Measurements from ENCODE around the gene ARHGAP31. TPM values are rescaled to one million over a fixed set of nuclear protein-coding genes. Genes with fewer than 3 reads are reported as not detected.
"Not testable (repeated sequence)": the region's sequence is repeated elsewhere in the genome, so short reads cannot be mapped to it uniquely, and the experiment has no call there.

ARHGAP31 gene, protein sequence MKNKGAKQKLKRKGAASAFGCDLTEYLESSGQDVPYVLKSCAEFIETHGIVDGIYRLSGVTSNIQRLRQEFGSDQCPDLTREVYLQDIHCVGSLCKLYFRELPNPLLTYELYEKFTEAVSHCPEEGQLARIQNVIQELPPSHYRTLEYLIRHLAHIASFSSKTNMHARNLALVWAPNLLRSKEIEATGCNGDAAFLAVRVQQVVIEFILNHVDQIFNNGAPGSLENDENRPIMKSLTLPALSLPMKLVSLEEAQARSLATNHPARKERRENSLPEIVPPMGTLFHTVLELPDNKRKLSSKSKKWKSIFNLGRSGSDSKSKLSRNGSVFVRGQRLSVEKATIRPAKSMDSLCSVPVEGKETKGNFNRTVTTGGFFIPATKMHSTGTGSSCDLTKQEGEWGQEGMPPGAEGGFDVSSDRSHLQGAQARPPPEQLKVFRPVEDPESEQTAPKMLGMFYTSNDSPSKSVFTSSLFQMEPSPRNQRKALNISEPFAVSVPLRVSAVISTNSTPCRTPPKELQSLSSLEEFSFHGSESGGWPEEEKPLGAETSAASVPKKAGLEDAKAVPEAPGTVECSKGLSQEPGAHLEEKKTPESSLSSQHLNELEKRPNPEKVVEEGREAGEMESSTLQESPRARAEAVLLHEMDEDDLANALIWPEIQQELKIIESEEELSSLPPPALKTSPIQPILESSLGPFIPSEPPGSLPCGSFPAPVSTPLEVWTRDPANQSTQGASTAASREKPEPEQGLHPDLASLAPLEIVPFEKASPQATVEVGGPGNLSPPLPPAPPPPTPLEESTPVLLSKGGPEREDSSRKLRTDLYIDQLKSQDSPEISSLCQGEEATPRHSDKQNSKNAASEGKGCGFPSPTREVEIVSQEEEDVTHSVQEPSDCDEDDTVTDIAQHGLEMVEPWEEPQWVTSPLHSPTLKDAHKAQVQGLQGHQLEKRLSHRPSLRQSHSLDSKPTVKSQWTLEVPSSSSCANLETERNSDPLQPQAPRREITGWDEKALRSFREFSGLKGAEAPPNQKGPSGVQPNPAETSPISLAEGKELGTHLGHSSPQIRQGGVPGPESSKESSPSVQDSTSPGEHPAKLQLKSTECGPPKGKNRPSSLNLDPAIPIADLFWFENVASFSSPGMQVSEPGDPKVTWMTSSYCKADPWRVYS (N-terminal part only)
- 4.2 and 4.5 TPM in 2 replicates for total RNA-seq
- 23.1 TPM for polyA plus RNA-seq (2012)

DNA sequence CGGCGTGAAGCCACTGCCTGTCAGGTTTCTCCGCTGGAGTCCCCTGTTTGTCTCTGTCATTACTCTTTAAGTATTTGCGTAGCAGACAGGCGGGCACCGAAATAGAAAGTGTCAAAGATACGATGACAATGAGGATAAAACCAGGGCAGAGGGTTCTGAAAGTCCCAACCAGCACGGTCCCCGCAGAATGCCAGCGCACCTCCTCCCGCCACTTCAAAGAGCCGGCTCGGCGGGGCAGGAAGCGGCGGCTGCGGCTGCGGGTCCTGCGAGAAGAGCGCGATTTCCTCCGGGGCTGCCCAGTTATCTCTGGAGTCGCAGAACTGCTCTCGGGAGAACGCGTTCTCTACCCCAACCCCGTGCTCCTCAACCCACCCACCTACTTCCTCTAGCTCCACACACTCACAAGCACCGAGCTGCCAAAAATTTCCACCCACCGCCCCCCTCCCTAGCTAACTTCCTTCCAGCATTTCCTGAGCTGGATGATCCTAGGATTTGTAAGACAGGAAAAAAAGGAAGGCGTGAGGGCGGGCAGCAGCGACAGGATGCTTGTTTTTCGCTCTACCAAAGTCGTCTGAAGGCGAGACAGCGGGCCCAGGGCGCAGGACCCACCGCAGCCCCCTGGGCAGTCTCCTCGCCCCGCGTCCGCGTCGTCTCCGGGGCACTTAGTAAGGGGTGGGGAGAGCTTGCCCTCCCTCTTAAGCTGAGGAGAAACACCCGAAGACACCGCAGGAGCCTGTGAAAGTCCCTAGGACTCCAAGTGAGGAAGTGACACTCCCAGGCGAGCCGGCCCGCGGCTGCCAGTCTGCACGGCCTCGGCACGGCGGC is at the start of gene ARHGAP31:
Gene ARHGAP31, plus strand, starts transcription at position 513 of the 825 bp plus-strand sequence. CDS start 522 bp downstream, outside the sequence.
- DNase-seq (ENCODE audit: low read depth): peak; percentile 55

DNA sequence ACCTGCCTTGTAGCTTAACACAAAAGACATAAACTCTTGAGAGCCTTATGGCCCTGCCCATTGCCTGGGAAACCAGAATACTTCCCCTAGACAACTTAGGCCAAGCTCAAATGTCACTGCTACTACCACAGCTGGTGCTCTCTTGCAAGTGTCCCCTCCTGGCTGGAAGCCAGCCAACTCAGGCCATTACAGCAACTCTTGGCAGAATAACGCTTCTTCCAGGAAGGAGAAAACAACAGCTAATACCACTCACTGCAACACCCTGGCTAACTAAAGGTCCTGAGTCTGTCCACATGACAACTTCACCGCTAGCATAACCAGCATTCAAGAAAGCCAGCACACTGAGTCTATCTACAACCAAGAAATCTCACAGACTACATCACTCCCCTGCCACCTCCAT is 48.4 kb upstream of the ARHGAP31 start:
- peak; percentile 84 for DNase-seq (ENCODE audit: low read depth)

DNA sequence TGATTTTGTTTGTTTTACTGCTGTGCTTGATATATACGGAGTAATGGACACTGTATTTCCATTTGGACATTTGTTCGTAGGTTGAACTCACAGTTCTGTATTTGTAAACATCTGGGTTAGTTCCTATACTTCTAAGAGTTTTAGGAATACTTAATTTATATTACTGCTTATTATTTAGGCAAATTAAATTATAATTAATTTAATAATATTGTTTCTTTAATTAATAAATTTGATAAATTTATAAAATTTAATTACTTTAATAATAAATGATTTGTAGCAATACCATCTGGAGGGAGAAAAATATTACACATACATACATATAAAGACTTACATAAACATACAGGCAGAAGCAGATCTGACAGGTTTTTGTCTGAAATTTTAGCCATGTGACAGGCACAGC is 39.0 kb upstream of the ARHGAP31 start:
- DNase-seq (ENCODE audit: low read depth): no peak

DNA sequence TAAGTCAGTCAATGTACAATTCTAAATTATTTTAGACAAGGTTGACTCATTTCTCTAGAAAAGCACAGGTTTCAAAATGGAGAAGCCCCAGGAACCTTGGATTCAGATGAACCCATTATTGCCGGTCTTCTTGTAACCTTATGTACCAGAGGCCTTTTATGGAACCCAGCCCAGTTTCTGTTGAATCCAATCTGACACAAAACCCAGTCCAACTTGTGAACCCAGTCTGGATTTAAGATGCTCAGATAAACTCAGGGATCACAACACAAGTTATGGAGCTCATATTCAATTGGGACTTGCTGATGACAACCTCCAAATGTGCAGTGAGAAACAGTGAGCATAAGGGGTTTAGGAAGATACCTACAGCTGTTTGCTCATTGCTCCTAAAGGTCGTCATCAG is 37.1 kb upstream of the ARHGAP31 start:
- no peak for DNase-seq (ENCODE audit: low read depth)

DNA sequence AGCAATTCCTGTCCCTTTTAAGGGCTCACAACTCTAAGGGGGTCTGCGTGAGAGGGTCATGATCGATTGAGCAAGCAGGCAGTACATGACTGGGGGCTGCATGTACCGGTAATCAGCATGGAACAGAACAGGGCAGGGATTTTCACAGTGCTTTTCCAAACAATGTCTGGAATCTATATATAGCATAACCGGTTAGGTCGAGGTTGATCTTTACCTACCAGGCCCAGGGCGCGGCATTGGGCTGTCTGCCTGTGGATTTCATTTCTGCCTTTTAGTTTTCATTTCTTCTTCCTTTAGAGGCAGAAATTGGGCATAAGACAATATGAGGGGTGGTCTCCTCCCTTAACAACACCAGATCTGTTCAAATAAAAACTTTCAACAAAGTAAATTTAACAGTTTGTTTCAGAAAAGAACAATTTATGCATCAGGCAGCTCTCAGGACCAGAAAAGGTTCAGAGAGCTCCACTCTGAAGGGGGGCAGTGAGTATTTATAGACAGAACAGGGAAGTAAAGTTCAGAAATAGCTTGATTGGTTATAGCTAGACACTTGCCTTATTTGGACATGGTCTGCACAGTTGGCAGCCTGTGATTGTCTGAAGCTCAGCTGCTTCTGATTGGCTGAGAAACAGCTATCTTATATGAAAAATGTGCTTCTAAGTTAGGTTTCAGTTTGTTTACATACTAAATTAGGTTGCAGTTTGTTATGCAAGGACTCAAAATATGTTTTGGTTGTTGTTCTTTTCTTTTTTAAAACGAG is 36.4 kb upstream of the ARHGAP31 start:
- DNase-seq (ENCODE audit: low read depth): no peak

DNA sequence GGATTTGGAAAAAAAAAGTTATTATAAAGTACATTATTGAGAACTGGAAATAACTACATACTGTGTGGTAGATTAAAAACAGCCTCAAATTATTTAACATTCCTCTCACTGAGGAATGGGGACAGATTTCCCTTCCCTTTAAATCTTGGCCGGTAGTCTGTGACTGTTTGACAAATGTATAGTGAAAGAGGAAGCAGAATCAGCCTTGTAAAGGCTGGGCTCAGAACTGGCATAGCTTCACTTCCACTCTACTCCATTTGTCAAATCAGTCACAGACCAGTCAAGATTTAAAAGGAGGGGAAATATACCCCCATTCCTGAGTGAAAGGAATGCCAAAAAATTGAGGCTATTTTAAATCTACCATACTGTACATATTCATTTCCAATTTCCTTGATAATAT is 35.3 kb upstream of the ARHGAP31 start:
- DNase-seq (ENCODE audit: low read depth): no peak

DNA sequence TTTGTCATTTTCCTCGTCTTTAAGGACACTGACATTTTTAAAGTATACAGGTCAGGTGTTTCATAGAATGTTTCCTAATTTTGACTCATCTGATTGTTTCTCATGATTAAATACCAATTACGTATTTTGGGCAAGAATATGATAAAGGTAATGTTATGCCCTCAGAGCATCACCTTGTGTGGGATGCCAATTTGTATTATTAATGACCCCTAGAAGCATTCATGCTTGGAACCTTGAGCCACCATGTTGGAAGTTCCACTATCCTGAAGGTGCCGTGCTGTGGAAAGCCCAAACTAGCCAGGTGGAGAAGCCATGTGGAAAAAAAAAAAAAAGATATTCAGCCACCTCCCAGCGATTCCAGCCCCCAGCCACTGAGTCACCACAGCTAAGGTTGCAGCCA is 34.4 kb upstream of the ARHGAP31 start:
- DNase-seq (ENCODE audit: low read depth): no peak

DNA sequence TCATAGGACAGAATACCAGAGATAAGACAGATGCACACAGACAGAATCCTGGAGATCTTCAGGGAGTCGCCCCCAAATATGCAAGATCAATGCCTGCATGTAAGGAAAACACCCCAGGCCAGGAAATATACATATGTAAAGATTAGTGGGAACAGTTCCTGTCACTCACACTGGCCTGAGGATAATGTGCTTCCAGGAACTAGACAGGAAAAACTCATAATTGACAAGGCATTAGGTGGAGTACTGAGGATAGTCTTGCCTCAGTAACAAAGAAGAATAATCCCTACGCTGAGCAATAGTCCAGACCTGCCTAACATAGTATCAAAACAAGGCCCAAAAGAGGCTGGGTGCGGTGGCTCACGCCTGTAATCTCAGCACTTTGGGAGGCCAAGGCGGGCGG is 33.1 kb upstream of the ARHGAP31 start:
- DNase-seq (ENCODE audit: low read depth): no peak

DNA sequence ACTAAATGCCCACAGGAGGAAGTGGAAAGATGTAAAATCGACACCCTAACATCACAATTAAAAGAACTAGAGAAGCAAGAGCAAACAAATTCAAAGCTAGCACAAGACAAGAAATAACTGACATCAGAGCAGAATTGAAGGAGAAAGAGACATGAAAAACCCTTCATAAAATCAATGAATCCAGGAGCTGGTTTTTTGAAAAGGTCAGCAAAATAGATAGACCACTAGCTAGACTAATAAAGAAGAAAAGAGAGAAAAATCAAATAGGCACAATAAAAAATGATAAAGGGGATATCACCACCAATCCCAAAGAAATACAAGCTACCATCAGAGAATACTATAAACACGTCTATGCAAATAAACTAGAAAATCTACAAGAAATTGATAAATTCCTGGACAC is 24.0 kb upstream of the ARHGAP31 start:
- not testable (repeated sequence) for DNase-seq (ENCODE audit: low read depth)

DNA sequence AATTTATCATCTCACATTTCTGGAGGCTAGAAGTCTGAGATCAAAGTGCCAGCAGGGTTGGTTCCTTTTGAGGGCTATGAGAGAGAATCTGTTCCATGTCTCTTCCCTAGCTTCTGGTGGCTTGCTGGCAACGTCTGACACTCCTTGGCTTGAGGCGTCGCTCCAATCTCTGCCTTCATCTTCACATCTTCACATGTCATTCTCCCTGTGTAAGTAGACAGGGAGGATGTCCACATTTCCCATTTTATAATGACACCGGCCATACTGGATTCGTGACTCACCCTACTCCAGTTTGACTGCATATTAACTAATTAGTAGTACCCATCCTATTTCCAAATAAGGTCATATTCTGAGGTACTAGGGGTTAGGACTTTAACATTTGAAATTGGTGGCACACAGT is 17.5 kb upstream of the ARHGAP31 start:
- no peak for DNase-seq (ENCODE audit: low read depth)

DNA sequence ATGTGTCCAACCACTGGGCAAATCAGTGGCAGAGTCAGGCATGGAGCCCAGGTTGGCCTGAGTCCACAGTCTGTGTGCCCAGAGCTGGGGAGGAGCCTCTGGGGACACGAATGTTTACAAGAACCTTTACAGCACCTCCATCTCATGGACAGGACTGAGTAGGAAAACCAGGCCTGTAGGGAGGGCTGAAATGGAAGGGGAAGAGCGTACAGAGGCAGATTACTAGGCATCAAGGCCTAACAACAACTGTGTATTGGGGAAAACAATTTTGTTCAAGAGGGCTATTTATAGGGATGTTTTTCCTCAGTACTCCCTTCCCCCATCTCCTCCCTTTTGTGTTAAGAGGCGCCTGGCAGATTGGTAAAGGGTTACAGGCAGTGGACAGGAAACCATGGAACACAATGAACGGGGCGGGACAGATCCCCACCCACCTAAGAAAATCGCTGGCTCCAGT is 15.1 kb upstream of the ARHGAP31 start:
- DNase-seq (ENCODE audit: low read depth): no peak

DNA sequence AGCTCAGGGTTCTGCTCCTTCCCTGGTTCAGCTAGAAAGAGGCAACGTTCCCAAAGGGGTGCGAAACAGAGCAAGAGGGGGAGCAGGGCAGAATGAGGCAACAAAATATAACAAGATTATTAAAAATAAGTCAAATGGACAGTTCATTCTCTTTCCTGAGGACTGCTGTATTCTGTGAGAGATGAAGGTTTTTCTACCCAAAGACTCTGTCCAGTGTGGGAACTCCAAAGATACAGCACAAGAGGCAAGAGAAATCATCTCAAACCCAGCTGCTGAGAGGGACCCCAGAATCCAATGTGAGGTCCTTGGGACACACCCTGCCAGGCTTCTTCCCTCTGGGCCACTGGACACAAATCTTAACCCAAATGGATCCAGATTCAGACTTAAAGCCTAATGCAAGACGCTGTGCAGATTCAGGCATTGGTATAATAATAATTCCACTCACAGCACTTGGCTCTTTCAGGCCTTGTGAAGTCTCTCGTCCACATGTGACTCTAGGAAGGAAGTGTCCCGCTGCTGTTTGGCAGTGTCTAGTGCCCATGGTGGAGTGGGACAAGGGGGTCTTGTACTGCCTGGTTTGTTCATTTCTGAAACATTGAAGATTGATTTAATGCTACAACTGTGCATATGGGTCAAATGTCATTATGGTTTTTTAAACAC is 14.5 kb upstream of the ARHGAP31 start:
- DNase-seq (ENCODE audit: low read depth): no peak

DNA sequence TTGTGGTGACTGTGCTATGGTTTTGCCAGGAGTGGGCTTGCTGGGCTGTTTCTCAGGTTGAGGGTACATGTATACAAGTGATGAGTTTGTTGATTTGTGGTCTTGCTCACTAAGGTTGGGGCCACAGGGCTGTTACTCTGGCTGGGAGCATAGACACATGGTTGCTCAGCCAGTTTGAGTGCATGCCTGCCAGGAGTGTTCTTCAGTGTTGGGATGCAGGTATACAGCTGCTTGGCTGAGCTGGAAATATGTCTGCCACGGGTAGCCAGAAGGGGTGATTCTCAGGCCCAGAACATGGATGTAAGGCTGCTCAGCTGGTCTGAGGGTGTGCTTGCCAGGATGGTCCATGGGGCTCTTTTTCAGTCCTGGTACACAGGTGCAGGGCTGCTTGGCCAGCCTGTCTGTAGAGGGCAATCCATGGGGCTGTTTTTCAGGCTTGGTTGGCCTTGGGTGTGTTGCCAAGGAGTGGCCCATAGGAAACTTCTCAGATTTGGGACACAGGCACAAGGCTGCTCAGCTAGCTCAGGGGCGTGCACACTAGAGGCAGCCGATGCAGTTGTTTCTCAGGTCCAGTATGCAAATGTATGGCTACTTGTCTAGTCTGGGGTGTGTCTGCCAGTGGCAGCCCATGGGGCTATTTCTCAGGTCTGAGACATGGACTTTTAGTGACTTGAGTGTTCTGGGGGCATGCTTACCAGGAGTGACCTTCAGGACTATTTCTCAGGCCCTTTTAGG is 5.3 kb upstream of the ARHGAP31 start:
- DNase-seq (ENCODE audit: low read depth): no peak

DNA sequence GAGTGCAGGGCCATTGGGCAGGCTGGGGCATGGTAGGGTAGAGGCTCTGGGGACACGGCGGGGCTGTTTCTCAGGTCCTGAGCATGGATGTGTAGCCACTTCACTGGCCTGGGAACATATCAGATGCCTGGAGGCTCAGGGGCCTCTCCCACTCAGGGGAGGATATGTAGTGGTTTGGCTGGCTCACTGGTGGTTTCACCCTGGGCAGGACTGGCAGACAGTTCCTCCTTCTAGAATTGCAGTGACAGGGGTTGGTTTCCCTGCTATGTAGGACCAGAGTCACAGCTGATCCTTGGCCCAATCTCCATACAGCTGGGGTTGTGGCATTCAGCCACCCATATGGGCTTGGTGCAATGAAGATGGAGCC is 4.8 kb upstream of the ARHGAP31 start:
- DNase-seq (ENCODE audit: low read depth): peak; percentile 88

DNA sequence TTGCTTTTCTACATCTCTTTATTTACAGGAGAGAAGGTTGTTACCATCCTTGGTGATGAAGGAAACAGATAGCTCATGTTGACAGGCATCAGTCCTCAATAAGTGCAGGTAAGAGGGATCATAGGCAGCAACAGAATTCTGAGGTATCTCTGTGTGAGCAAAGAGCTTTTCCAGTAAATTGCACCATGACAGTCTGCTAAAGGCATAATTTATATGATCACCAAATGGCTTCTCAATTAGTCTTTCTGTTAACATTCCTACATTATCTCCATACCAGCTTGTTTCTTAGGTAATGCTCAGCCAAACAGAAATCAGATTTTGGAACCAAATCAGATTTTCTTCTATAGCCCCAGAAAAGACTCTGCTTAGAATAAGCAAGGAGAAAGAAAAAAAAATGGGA is 3.6 kb upstream of the ARHGAP31 start:
- no peak for DNase-seq (ENCODE audit: low read depth)

DNA sequence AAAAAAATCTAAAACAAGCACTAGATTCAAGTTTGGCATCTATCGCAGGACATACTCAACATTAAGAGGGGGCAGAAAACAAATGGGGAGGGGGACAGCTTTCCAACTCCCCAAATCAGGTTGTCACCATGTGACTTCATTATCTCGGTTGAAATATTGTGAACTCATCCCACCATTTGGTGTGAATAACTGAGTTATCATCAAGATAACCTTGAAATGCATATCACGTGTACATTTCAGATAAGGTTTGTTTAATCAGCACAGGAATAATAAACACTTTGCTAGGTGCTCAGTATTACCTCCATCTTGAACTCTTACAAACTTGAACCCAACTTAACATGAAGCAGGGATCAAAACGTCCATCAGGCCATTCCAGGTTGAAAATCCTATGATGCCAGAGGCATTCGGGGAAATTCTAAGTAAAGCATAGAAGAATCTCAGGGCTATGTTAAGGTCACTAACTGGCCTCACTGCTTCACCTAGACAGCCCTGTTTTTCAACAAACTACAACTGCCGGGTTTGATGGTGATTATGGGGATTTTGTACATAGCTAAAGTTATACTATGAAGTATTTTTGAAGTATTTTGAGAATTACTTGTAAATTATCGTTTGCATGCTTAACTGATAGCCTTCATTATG is 3.0 kb upstream of the ARHGAP31 start:
- DNase-seq (ENCODE audit: low read depth): no peak

DNA sequence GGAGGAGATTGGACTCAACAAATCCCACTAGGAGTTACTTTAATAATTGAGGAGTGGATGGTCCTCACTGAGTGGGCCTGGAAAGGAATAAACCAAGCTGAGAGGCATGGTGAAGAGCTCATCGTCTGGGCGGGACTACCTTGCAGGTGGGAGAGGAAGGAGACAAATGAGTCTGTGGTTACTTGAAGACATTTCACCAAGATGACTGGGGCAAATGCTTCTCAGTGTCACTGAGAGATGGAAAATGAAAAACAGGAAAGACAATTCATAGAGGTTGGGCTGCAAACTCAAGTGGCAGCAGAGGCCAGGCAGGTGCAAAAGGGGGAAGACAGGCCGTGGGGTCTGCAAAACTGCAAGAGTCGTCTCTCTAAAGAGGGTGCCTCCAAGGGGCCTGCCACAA is 1.5 kb upstream of the ARHGAP31 start:
- no peak for DNase-seq (ENCODE audit: low read depth)
